OCI-LY3 (cell line): ENCODE results near the gene CREB5.

Experiments used
- CTCF ChIP-seq: fragments of 200-600, 300-600 bp; sonication (generic); IDR thresholded peaks from 2 replicates; pipeline ENCODE4 v1.5.1; 2014; ENCODE audit warnings: antibody characterized with exemption, low read length, low read depth
- EZH2phosphoT487 ChIP-seq: fragments of 200-600 bp; shearing (Covaris generic); IDR thresholded peaks from 2 replicates; pipeline ENCODE4 v1.6.1; 2018; ENCODE audit warnings: antibody characterized with exemption, mixed run types, low read depth

GRCh38 chr7:28815369-28815927, 403.1 kb downstream of the CREB5 start:
- TF ChIP-seq CTCF (no peak), EZH2phosphoT487 (no peak)
